ENCODE data around the gene RNASE8.

RNASE8 gene

GRCh38 chr14:21049271-21049673 lies 8.3 kb upstream of the RNASE8 start:
- in situ Hi-C loops (cut with HindIII; ENCODE audit: low sequenced_read_pairs) = no loop called here

- in situ Hi-C loops (cut with HindIII; ENCODE audit: low sequenced_read_pairs) = no loop called here
Measured at GRCh38 chr14:21050597-21050996, 7.0 kb upstream of the RNASE8 start.

GRCh38 chr14:21053184-21054122 lies 4.2 kb upstream of the RNASE8 start:
- in situ Hi-C loops (cut with HindIII; ENCODE audit: low sequenced_read_pairs) = no loop called here

GRCh38 chr14:21054123-21054767 lies 3.4 kb upstream of the RNASE8 start:
- in situ Hi-C loops (cut with HindIII; ENCODE audit: low sequenced_read_pairs) = no loop called here

- in situ Hi-C loops (cut with HindIII; ENCODE audit: low sequenced_read_pairs) = no loop called here
Measured at GRCh38 chr14:21054768-21055145, 2.9 kb upstream of the RNASE8 start.

GRCh38 chr14:21055432-21056117 lies 2.0 kb upstream of the RNASE8 start:
- in situ Hi-C loops (cut with HindIII; ENCODE audit: low sequenced_read_pairs) = no loop called here

- in situ Hi-C loops (cut with HindIII; ENCODE audit: low sequenced_read_pairs) = no loop called here
Measured at GRCh38 chr14:21056520-21057163, 980 bp upstream of the RNASE8 start.

GRCh38 chr14:21058903-21059302 lies 1.3 kb downstream of the RNASE8 start:
- in situ Hi-C loops (cut with HindIII; ENCODE audit: low sequenced_read_pairs) = no loop called here

GRCh38 chr14:21059842-21060613 lies 2.4 kb downstream of the RNASE8 start:
- in situ Hi-C loops (cut with HindIII; ENCODE audit: low sequenced_read_pairs) = loop anchor here (5.0 kb wide), 1 partner anchor 38 kb away; no protein-coding TSS in a partner anchor

GRCh38 chr14:21060614-21061346 lies 3.2 kb downstream of the RNASE8 start:
- in situ Hi-C loops (cut with HindIII; ENCODE audit: low sequenced_read_pairs) = loop anchor here (5.0 kb wide), 1 partner anchor 38 kb away; no protein-coding TSS in a partner anchor

- in situ Hi-C loops (cut with HindIII; ENCODE audit: low sequenced_read_pairs) = loop anchor here (5.0 kb wide), 1 partner anchor 39 kb away; no protein-coding TSS in a partner anchor
Measured at GRCh38 chr14:21061347-21061668, 3.7 kb downstream of the RNASE8 start.

- in situ Hi-C loops (cut with HindIII; ENCODE audit: low sequenced_read_pairs) = loop anchor here (5.0 kb wide), 1 partner anchor 41 kb away; no protein-coding TSS in a partner anchor
Measured at GRCh38 chr14:21063479-21063878, 5.9 kb downstream of the RNASE8 start.

- in situ Hi-C loops (cut with HindIII; ENCODE audit: low sequenced_read_pairs) = no loop called here
Measured at GRCh38 chr14:21066882-21067502, 9.4 kb downstream of the RNASE8 start.

GRCh38 chr14:21068521-21069387 lies 11.1 kb downstream of the RNASE8 start:
- in situ Hi-C loops (cut with HindIII; ENCODE audit: low sequenced_read_pairs) = no loop called here

GRCh38 chr14:21069388-21070082 lies 11.9 kb downstream of the RNASE8 start:
- in situ Hi-C loops (cut with HindIII; ENCODE audit: low sequenced_read_pairs) = no loop called here

- in situ Hi-C loops (cut with HindIII; ENCODE audit: low sequenced_read_pairs) = no loop called here
Measured at GRCh38 chr14:21070083-21070609, 12.5 kb downstream of the RNASE8 start, which contains the start of gene ARHGEF40. ARHGEF40 (plus strand) TSS chr14:21070304; CDS start chr14:21070397, 93 bp downstream.

- in situ Hi-C loops (cut with HindIII; ENCODE audit: low sequenced_read_pairs) = no loop called here
Measured at GRCh38 chr14:21070610-21071224, 13.1 kb downstream of the RNASE8 start.
